SK-N-MC (cell line): Measurements from ENCODE around the gene DTL.

ENCODE experiments used
- EZH2 ChIP-seq: fragments of 200-600 bp; sonication (generic); IDR thresholded peaks from one replicate; pipeline ENCODE4 v1.6.1; 2017; ENCODE audit warnings: antibody characterized with exemption
- POLR2AphosphoS5 ChIP-seq: IDR thresholded peaks from 2 replicates; pipeline ENCODE4 v1.6.1; 2012; ENCODE audit warnings: mild to moderate bottlenecking, low read depth, low read length, borderline replicate concordance

DNA sequence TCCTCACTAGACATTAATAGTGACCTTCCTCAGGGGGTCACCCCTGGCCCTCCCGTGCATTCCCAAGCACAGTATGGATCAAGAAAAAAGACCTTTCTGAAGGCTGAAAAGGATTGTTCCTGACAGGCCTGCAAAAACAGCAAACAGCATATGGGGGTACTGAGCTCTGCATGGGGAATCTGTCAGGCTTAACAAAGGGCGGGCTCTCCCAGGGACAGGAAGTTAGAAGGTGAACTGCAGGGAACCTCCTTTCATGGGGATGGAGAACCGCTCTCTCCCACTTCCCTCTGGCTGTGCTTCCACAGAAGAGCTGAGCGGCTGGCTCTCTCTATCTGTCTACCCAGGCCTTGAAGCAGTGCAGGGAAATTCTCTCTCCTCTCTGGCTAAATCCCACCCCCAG, 91.7 kb downstream of the DTL start:
- TF ChIP-seq EZH2 (no peak), POLR2AphosphoS5 (no peak)
